ENCODE results near the gene TEKT5.

DNA sequence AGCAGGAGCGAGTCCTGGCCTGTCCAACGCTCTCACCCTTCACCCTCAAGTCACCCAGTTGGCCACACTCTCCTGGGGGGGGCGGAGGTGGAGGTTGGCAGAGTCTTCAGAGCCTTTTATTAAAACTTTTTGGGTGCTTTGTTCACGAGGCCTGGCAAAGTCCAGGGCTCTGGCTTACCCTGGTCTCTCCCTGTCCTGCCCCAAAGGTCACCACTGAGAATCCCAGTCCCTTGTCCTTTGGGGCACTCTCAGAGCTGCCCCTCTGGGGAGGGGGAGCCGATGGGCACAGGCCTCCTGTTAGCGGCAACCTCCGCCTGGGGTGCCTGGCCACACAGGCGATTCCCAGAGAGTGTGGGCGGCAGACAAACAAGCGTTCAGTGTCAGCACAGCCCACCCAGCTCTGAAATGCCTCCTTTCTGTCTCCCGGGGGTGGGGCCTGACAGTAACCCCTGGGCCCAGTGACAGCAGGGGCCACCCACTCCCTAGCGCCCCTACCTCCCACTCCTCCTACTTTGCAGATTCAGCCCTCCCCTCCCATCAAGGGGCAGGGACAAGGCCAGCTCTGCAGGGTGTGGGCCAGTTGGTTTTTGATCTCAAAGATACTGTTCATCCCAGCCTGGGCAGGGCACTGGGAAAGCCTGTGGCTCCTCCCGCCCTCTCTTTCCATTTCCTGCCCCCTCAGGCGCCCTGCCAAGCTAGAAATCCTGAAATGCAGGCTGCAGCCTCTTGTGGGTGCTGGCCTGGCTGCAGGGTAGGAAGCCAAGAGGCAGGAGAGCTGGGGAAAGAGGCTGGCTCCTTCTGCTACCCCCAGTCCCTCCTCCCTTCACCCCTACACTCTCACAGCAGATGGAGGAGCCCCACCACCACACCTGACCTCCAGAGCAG, 77.7 kb downstream of the TEKT5 start:
- TF ChIP-seq, protein P1, sequence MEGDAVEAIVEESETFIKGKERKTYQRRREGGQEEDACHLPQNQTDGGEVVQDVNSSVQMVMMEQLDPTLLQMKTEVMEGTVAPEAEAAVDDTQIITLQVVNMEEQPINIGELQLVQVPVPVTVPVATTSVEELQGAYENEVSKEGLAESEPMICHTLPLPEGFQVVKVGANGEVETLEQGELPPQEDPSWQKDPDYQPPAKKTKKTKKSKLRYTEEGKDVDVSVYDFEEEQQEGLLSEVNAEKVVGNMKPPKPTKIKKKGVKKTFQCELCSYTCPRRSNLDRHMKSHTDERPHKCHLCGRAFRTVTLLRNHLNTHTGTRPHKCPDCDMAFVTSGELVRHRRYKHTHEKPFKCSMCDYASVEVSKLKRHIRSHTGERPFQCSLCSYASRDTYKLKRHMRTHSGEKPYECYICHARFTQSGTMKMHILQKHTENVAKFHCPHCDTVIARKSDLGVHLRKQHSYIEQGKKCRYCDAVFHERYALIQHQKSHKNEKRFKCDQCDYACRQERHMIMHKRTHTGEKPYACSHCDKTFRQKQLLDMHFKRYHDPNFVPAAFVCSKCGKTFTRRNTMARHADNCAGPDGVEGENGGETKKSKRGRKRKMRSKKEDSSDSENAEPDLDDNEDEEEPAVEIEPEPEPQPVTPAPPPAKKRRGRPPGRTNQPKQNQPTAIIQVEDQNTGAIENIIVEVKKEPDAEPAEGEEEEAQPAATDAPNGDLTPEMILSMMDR (conservative IDR thresholded peaks at IDR 0.05; ENCODE audit: low read length), result no peak
- no peak for TF ChIP-seq EZH2phosphoT487 (IDR thresholded peaks at IDR 0.05; ENCODE audit: borderline replicate concordance)
